CD4-positive, CD25-positive, alpha-beta regulatory T cell (primary cell): Measurements from ENCODE around the gene ATP13A2. TPM values are rescaled to one million over a fixed set of nuclear protein-coding genes. Genes with fewer than 3 reads are reported as not detected.
"Not testable (repeated sequence)": the region's sequence is repeated elsewhere in the genome, so short reads cannot be mapped to it uniquely, and the experiment has no call there.

ENCODE experiments used
- ATAC-seq, 2 donors: fragments of 150-1000 bp; cut with Tn5 transposase; one replicate each; pipeline ENCODE4 v1.10.0; 2021; ENCODE audit warnings: low read depth in 2 of 2, moderate number of reproducible peaks in 2 of 2, moderate library complexity in 1 of 2
- DNase-seq, 3 donors: peaks; one replicate each; pipeline versions ENCODE4 v3.0.0 to v3.0.0-alpha.2; 2012 to 2022; ENCODE audit warnings: mixed read lengths in 1 of 3
- H3K27ac ChIP-seq: one replicate; pipeline ENCODE4 v1.7.0; 2013; ENCODE audit warnings: mild to moderate bottlenecking, low read length; ENCODE audit not compliant: insufficient read depth, poor library complexity, severe bottlenecking
- H3K27me3 ChIP-seq: one replicate; pipeline ENCODE4 v1.7.0; 2013; ENCODE audit warnings: low read length; ENCODE audit not compliant: control insufficient read depth, insufficient read depth
- H3K36me3 ChIP-seq: one replicate; pipeline ENCODE4 v1.7.0; 2013; ENCODE audit warnings: mild to moderate bottlenecking, low read length, moderate library complexity; ENCODE audit not compliant: control insufficient read depth, insufficient read depth
- H3K4me1 ChIP-seq: 2 replicates; pipeline ENCODE4 v1.7.0; 2013; ENCODE audit warnings: mild to moderate bottlenecking, low read length; ENCODE audit not compliant: insufficient read depth, control insufficient read depth, poor library complexity, severe bottlenecking
- H3K4me3 ChIP-seq: one replicate; pipeline ENCODE4 v1.7.0; 2013; ENCODE audit warnings: low read depth, mild to moderate bottlenecking, low read length, moderate library complexity
- H3K9me3 ChIP-seq, 2 experiments: 1 replicate in 1 of 2; 2 replicates in 1 of 2; pipeline ENCODE4 v1.7.0; 2013; ENCODE audit warnings: low read length in 2 of 2, mild to moderate bottlenecking in 1 of 2, moderate library complexity in 1 of 2; ENCODE audit not compliant: control insufficient read depth in 2 of 2
- H3K27ac Mint-ChIP-seq, 3 donors: one replicate each; pipeline ENCODE4 v1.8.0; 2020 to 2022; ENCODE audit warnings: mild to moderate bottlenecking in 3 of 3, mixed read lengths in 3 of 3, moderate library complexity in 2 of 3
- H3K27me3 Mint-ChIP-seq: one replicate; pipeline ENCODE4 v1.8.0; 2022; ENCODE audit warnings: mild to moderate bottlenecking, mixed read lengths
- H3K36me3 Mint-ChIP-seq: one replicate; pipeline ENCODE4 v1.8.0; 2020; ENCODE audit warnings: mixed read lengths
- H3K4me1 Mint-ChIP-seq, 4 donors: one replicate each; pipeline ENCODE4 v1.8.0; 2020 to 2022; ENCODE audit warnings: mixed read lengths in 4 of 4, mild to moderate bottlenecking in 1 of 4
- H3K4me3 Mint-ChIP-seq, 4 donors: one replicate each; pipeline ENCODE4 v1.8.0; 2020 to 2022; ENCODE audit warnings: mild to moderate bottlenecking in 4 of 4, mixed read lengths in 4 of 4, moderate library complexity in 3 of 4
- H3K9me3 Mint-ChIP-seq, 7 donors: one replicate each; pipeline ENCODE4 v1.8.0; 2020 to 2022; ENCODE audit warnings: mixed read lengths in 7 of 7, mild to moderate bottlenecking in 3 of 7, moderate library complexity in 2 of 7
- polyA plus RNA-seq, 4 donors: library from polyadenylated mRNA; unstranded; fragments of 300-500 nt; fragmentation: Illumina TruSeq; gene quantifications; one replicate each; pipeline ENCODE4 v1.2.3, GENCODE V29; 2021
- total RNA-seq: library from RNA; stranded (reverse); gene quantifications from one replicate; pipeline ENCODE4 v1.2.3, GENCODE V29; 2022

ATP13A2 gene
- total and polyA plus RNA-seq, 5 donors from 2014 or later = 29.7 to 41.7 (median 33.0) TPM

GRCh38 chr1:16968372-16968771 is 43.4 kb downstream of the ATP13A2 start:
- peaks cover 14% of the 10 kb centered on the region for H3K36me3 Mint-ChIP-seq
- no peaks in the 10 kb centered on the region for H3K27me3 Mint-ChIP-seq
- Histone ChIP-seq H3K36me3 (peaks cover 12% of the 10 kb centered on the region), H3K27me3 (no peaks in the 10 kb centered on the region), H3K4me3 (no peak overlapping the region), H3K4me1 (no peaks in the 10 kb centered on the region), H3K27ac (no peak overlapping the region), H3K9me3 (no peaks in the 10 kb centered on the region)
- ATAC-seq (no peak), DNase-seq (no peak)
- H3K27ac Mint-ChIP-seq = peak overlapping the region in 1 of 3 donors; percentile 51
- peaks cover 0 to 5% (median under 1%) of the 10 kb centered on the region in 4 donors for H3K4me1 Mint-ChIP-seq
- no peak overlapping the region for H3K4me3 Mint-ChIP-seq
- H3K9me3 Mint-ChIP-seq = no peaks in the 10 kb centered on the region

DNA sequence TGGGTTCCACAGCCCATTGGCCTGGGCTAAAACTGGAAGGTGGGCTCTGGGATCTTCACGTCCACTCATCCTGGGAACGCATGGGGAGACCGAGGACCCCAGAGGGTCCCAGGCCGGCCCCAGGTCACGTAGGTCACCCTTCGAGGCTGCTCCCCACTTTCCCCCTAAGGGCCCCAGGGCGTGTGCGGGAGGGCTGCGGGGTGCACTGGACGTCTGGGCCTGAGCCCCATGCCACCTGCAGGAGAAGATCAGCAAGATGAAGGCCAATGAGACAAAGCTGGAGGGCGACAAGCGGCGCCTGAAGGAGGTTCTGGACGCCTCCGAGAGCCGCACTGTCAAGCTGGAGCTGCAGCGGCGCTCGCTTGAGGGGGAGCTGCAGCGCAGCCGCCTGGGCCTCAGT is 43.8 kb downstream of the ATP13A2 start:
- peaks cover 12% of the 10 kb centered on the region for H3K36me3 ChIP-seq

DNA sequence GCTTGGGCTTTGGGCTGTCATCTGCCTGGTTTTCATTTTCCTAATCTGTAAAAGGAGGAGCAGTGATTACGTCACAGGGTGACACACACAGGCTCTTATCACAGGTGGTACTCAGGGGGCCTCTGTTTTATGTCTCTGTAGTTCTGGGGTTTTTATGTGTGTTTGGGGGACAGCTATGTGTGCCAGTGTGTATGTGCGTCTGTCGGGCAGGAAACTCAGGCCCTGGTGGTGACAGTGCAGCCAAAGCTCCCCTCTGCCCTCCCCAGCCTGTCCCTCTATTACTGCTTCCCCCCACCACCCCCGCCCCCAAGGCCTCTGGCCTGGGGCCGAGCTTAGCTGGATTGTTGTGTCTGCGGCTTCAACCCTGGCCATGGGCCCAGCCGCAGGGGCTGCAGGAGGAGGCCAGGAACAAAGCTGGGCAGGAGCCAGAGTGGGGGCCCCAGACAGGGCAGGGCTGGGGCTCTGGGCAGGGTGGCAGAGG is 44.6 kb downstream of the ATP13A2 start:
- Mint-ChIP-seq H3K4me3 (no peak overlapping the region), H3K27ac (no peak overlapping the region), H3K36me3 (peaks cover 14% of the 10 kb centered on the region), H3K27me3 (no peaks in the 10 kb centered on the region), H3K9me3 (no peaks in the 10 kb centered on the region), H3K4me1 (peaks cover 0 to 8% (median 3%) of the 10 kb centered on the region in 4 donors)
- DNase-seq (no peak), ATAC-seq (no peak)
- no peak overlapping the region for H3K4me3 ChIP-seq
- peaks cover 12% of the 10 kb centered on the region for H3K36me3 ChIP-seq
- no peaks in the 10 kb centered on the region for H3K4me1 ChIP-seq
- H3K27me3 ChIP-seq = no peaks in the 10 kb centered on the region
- no peak overlapping the region for H3K27ac ChIP-seq
- H3K9me3 ChIP-seq = no peaks in the 10 kb centered on the region

More for the DNA sequence above, 43.8 kb downstream of the ATP13A2 start:
- Mint-ChIP-seq H3K4me1 (peaks cover 0 to 8% (median 2%) of the 10 kb centered on the region in 4 donors), H3K27ac (no peak overlapping the region), H3K9me3 (no peaks in the 10 kb centered on the region), H3K27me3 (no peaks in the 10 kb centered on the region), H3K4me3 (no peak overlapping the region), H3K36me3 (peaks cover 14% of the 10 kb centered on the region)
- ATAC-seq = no peak
- H3K4me1 ChIP-seq = no peaks in the 10 kb centered on the region
- DNase-seq = no peak
- H3K9me3 ChIP-seq = no peaks in the 10 kb centered on the region
- no peaks in the 10 kb centered on the region for H3K27me3 ChIP-seq
- H3K4me3 ChIP-seq = no peak overlapping the region
- H3K27ac ChIP-seq = no peak overlapping the region

- H3K36me3 ChIP-seq = peaks cover 12% of the 10 kb centered on the region
- peaks cover 0 to 15% (median 4%) of the 10 kb centered on the region in 4 donors for H3K4me1 Mint-ChIP-seq
- no peak for DNase-seq
- H3K9me3 Mint-ChIP-seq = no peaks in the 10 kb centered on the region
- peaks cover 5% of the 10 kb centered on the region for H3K4me1 ChIP-seq
- H3K36me3 Mint-ChIP-seq = peaks cover 14% of the 10 kb centered on the region
- no peak overlapping the region for H3K4me3 Mint-ChIP-seq
- no peak overlapping the region for H3K27ac Mint-ChIP-seq
- H3K27ac ChIP-seq = no peak overlapping the region
- no peak overlapping the region for H3K4me3 ChIP-seq
- H3K27me3 Mint-ChIP-seq = no peaks in the 10 kb centered on the region
- ATAC-seq = no peak
- no peaks in the 10 kb centered on the region for H3K9me3 ChIP-seq
- H3K27me3 ChIP-seq = no peaks in the 10 kb centered on the region
These were observed 45.4 kb downstream of the ATP13A2 start for GRCh38 chr1:16966282-16966681.

- H3K36me3 ChIP-seq = peaks cover 12% of the 10 kb centered on the region
- DNase-seq = no peak
- H3K27me3 Mint-ChIP-seq = no peaks in the 10 kb centered on the region
- peak overlapping the region in 1 of 3 donors; percentile 75 for H3K27ac Mint-ChIP-seq
- no peaks in the 10 kb centered on the region for H3K9me3 ChIP-seq
- H3K9me3 Mint-ChIP-seq = no peaks in the 10 kb centered on the region
- H3K36me3 Mint-ChIP-seq = peaks cover 14% of the 10 kb centered on the region
- H3K4me3 ChIP-seq = no peak overlapping the region
- H3K4me1 Mint-ChIP-seq = peaks cover 1 to 17% (median 4%) of the 10 kb centered on the region in 4 donors
- H3K4me3 Mint-ChIP-seq = no peak overlapping the region
- ATAC-seq = no peak
- H3K4me1 ChIP-seq = peaks cover 8% of the 10 kb centered on the region
- H3K27ac ChIP-seq = no peak overlapping the region
- no peaks in the 10 kb centered on the region for H3K27me3 ChIP-seq
These were observed 46.2 kb downstream of the ATP13A2 start for GRCh38 chr1:16965486-16966067.

DNA sequence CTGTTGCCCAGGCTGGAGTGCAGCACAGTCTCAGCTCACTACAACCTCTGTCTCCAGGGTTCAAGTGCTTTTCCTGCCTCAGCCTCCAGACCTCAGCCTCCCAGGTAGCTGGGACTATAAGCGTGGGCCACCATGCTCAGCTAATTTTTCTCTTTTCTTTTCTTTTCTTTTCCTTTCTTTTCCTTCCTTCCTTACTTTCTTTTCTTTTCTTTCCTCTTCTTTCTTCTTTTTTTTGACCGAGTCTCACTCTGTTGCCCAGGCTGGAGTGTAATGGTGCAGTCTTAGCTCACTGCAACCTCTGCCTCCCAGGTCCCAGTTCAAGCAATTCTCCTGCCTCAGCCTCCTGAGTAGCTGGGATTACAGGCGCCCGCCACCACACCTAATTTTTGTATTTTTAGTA is 47.6 kb downstream of the ATP13A2 start:
- ATAC-seq, H3K27ac Mint-ChIP-seq: not testable (repeated sequence)

GRCh38 chr1:16961297-16962133 is 50.2 kb downstream of the ATP13A2 start:
- Mint-ChIP-seq H3K27me3 (no peaks in the 10 kb centered on the region), H3K4me1 (peaks cover 7 to 25% (median 9%) of the 10 kb centered on the region in 4 donors), H3K27ac (peak overlapping the region; percentile 18 to 76 (median 48)), H3K36me3 (peaks cover 7% of the 10 kb centered on the region), H3K9me3 (no peaks in the 10 kb centered on the region), H3K4me3 (peak overlapping the region; percentile 66 to 88 (median 82))
- H3K9me3 ChIP-seq = no peaks in the 10 kb centered on the region
- H3K4me3 ChIP-seq = no peak overlapping the region
- no peak overlapping the region for H3K27ac ChIP-seq
- peaks cover 1% of the 10 kb centered on the region for H3K36me3 ChIP-seq
- H3K4me1 ChIP-seq = peaks cover 14% of the 10 kb centered on the region
- ATAC-seq = no peak
- no peaks in the 10 kb centered on the region for H3K27me3 ChIP-seq
- no peak for DNase-seq

More for the DNA sequence above, 47.6 kb downstream of the ATP13A2 start:
- peaks cover 12% of the 10 kb centered on the region for H3K36me3 Mint-ChIP-seq
- not testable (repeated sequence) for H3K9me3 Mint-ChIP-seq, H3K27me3 Mint-ChIP-seq, H3K4me3 ChIP-seq, DNase-seq, H3K9me3 ChIP-seq, H3K27me3 ChIP-seq, H3K27ac ChIP-seq
- Histone ChIP-seq H3K4me1 (peaks cover 14% of the 10 kb centered on the region), H3K36me3 (peaks cover 12% of the 10 kb centered on the region)
- H3K4me1 Mint-ChIP-seq = peaks cover 7 to 25% (median 9%) of the 10 kb centered on the region in 4 donors
- peak overlapping the region in 1 of 4 donors; percentile 31 for H3K4me3 Mint-ChIP-seq
